Activated CD4-positive, alpha-beta T cell treated with anti-CD3 and anti-CD28 coated beads for 36 hours (primary cell): ENCODE data around the gene ZCCHC10. TPM values are rescaled to one million over a fixed set of nuclear protein-coding genes. Genes with fewer than 3 reads are reported as not detected.

Source experiments
- ATAC-seq: fragments of 200-7000 bp; cut with Tn5 transposase; one replicate; pipeline ENCODE4 v1.10.0; 2021; ENCODE audit warnings: mild to moderate bottlenecking, moderate library complexity
- CTCF ChIA-PET: fragments of 350-600 bp; sonication (Branson Sonifier 250); formaldehyde crosslinking; loops from one replicate; lab custom pipeline; 2021; ENCODE audit warnings: antibody characterized with exemption; lab: Charles Lee
- POLR2A ChIA-PET: fragments of 350-600 bp; sonication (Branson Sonifier 250); formaldehyde crosslinking; loops from one replicate; lab custom pipeline; 2021; ENCODE audit warnings: antibody characterized with exemption, inconsistent platforms; lab: Charles Lee
- DNase-seq: peaks from one replicate; pipeline ENCODE4 v3.0.0-alpha.2; 2020
- H3K27ac Mint-ChIP-seq: one replicate; pipeline ENCODE4 v1.8.0; 2021; ENCODE audit warnings: mixed read lengths
- H3K27me3 Mint-ChIP-seq: one replicate; pipeline ENCODE4 v1.8.0; 2021; ENCODE audit warnings: mixed read lengths
- H3K36me3 Mint-ChIP-seq: one replicate; pipeline ENCODE4 v1.8.0; 2021; ENCODE audit warnings: low read depth, mixed read lengths
- H3K4me1 Mint-ChIP-seq: one replicate; pipeline ENCODE4 v1.8.0; 2021; ENCODE audit warnings: mixed read lengths
- H3K4me3 Mint-ChIP-seq: one replicate; pipeline ENCODE4 v1.8.0; 2021; ENCODE audit warnings: mild to moderate bottlenecking, moderate library complexity, mixed read lengths
- H3K9me3 Mint-ChIP-seq: one replicate; pipeline ENCODE4 v1.8.0; 2021; ENCODE audit warnings: low read depth, mixed read lengths
- intact Hi-C, 2 experiments: fragments of 100-400 bp; cut with DNase I in 1 of 2; cut with micrococcal nuclease in 1 of 2; formaldehyde crosslinking; loops; one replicate each; pipeline versions ENCODE4 v1.14.2 to v1.15.1; 2022 to 2024; cut with DNase I, micrococcal nuclease
- total RNA-seq, 2 experiments: library from RNA; stranded (reverse); gene quantifications; one replicate each; pipeline ENCODE4 v1.2.3, GENCODE V29; 2021

ZCCHC10 gene
- total RNA-seq, 2 experiments from 2014 or later, result 25.7 to 32.2 TPM

GRCh38 chr5:132952829-132953228, 73.5 kb downstream of the ZCCHC10 start:
- peaks cover 28% of the 10 kb centered on the region for H3K36me3 Mint-ChIP-seq
- intact Hi-C loops, result no loop called here
- CTCF ChIA-PET, result no interaction called here

GRCh38 chr5:132951897-132952296, 74.5 kb downstream of the ZCCHC10 start:
- peaks cover 30% of the 10 kb centered on the region for H3K36me3 Mint-ChIP-seq

More at GRCh38 chr5:132952829-132953228, 73.5 kb downstream of the ZCCHC10 start:
- Mint-ChIP-seq H3K4me1 (peaks cover 41% of the 10 kb centered on the region), H3K27me3 (no peaks in the 10 kb centered on the region), H3K4me3 (no peak overlapping the region), H3K9me3 (no peaks in the 10 kb centered on the region), H3K27ac (no peak overlapping the region)
- ATAC-seq (no peak), DNase-seq (no peak)
- POLR2A ChIA-PET, result no interaction called here

GRCh38 chr5:132949136-132949535, 77.2 kb downstream of the ZCCHC10 start:
- DNase-seq (no peak), ATAC-seq (no peak)
- Mint-ChIP-seq H3K4me3 (no peak overlapping the region), H3K36me3 (peaks cover 24% of the 10 kb centered on the region), H3K27ac (peak overlapping the region; percentile 25), H3K27me3 (no peaks in the 10 kb centered on the region), H3K9me3 (no peaks in the 10 kb centered on the region), H3K4me1 (peaks cover 54% of the 10 kb centered on the region)
- ChIA-PET POLR2A (no interaction called here), CTCF (interaction anchor here (0.6 kb wide), 1 partner anchor 11 kb away, joined by 3 read pairs; no protein-coding TSS in a partner anchor)
- intact Hi-C loops, result no loop called here

More at GRCh38 chr5:132951897-132952296, 74.5 kb downstream of the ZCCHC10 start:
- H3K27ac Mint-ChIP-seq, result no peak overlapping the region
- no peak for DNase-seq
- ChIA-PET POLR2A (interaction anchor here (0.7 to 0.9 kb wide), 2 partner anchors 10 to 290 kb away, joined by 3 to 4 read pairs; no protein-coding TSS in a partner anchor), CTCF (interaction anchor here (1.2 kb wide), 1 partner anchor 9 kb away, joined by 3 read pairs; no protein-coding TSS in a partner anchor)
- H3K4me1 Mint-ChIP-seq, result peaks cover 45% of the 10 kb centered on the region
- no peaks in the 10 kb centered on the region for H3K9me3 Mint-ChIP-seq
- H3K27me3 Mint-ChIP-seq, result no peaks in the 10 kb centered on the region
- intact Hi-C loops, result no loop called here
- peak; percentile 64 for ATAC-seq
- H3K4me3 Mint-ChIP-seq, result no peak overlapping the region

GRCh38 chr5:132947671-132948070, 78.7 kb downstream of the ZCCHC10 start:
- DNase-seq, result no peak
- Mint-ChIP-seq H3K36me3 (peaks cover 20% of the 10 kb centered on the region), H3K27me3 (no peaks in the 10 kb centered on the region), H3K4me1 (peaks cover 51% of the 10 kb centered on the region), H3K27ac (no peak overlapping the region), H3K9me3 (no peaks in the 10 kb centered on the region), H3K4me3 (no peak overlapping the region)
- ATAC-seq, result no peak
- POLR2A ChIA-PET, result interaction anchor here (0.6 kb wide), 1 partner anchor 12 kb away, joined by 3 read pairs; no protein-coding TSS in a partner anchor
- intact Hi-C loops, result no loop called here
- CTCF ChIA-PET, result interaction anchor here (1.1 kb wide), 1 partner anchor 113 kb away, joined by 3 read pairs; no protein-coding TSS in a partner anchor

Other genes starting within 250 kb of the ZCCHC10 start
- gene SEPTIN8, start 249.3 kb downstream of the ZCCHC10 start, total RNA-seq, result 10 to 100 TPM; 18.6 to 19.9 TPM
- under 1 TPM in 1 of 2 experiments, not detected in 1; 0.05 TPM for gene SOWAHA, start 213.2 kb downstream of the ZCCHC10 start, total RNA-seq
- under 1 TPM; 0.63 to 0.89 TPM for gene SHROOM1, start 195.9 kb downstream of the ZCCHC10 start, total RNA-seq
- under 1 TPM; 0.41 to 0.69 TPM for gene GDF9, start 160.1 kb downstream of the ZCCHC10 start, total RNA-seq
- 100 to 1,000 TPM; 299 to 537 TPM for gene UQCRQ, start 159.9 kb downstream of the ZCCHC10 start, total RNA-seq
- 1 to 10 TPM; 2.5 to 3.1 TPM for gene LEAP2, start 152.9 kb downstream of the ZCCHC10 start, total RNA-seq
- gene AFF4, start 62.9 kb downstream of the ZCCHC10 start, total RNA-seq, result 10 to 100 TPM; 20.9 to 29.3 TPM
- gene HSPA4, start 25.5 kb upstream of the ZCCHC10 start, total RNA-seq, result 100 to 1,000 TPM; 243 to 268 TPM